GM12892 (cell line): Measurements from ENCODE around the gene SPIN2B.

Experiments used
- POLR2A ChIP-seq: IDR thresholded peaks from 2 replicates; pipeline ENCODE4 v1.6.1; 2011; ENCODE audit warnings: low read depth, low read length, control low read depth
- POLR2AphosphoS5 ChIP-seq: IDR thresholded peaks from 2 replicates; pipeline ENCODE4 v1.6.1; 2011; ENCODE audit warnings: low read depth, low read length, control low read depth
- TAF1 ChIP-seq: IDR thresholded peaks from 2 replicates; pipeline ENCODE4 v1.6.1; 2011; ENCODE audit warnings: low read depth, mild to moderate bottlenecking, control low read depth, low read length, borderline replicate concordance

GRCh38 chrX:57104406-57104805 is 16.9 kb downstream of the SPIN2B start:
- no peak for TF ChIP-seq POLR2A
- no peak for TF ChIP-seq POLR2AphosphoS5
- no peak for TF ChIP-seq TAF1
